HG03045 (cell line): ENCODE data around the gene UBAC2.

ENCODE experiments used
- ATAC-seq: cut with Tn5 transposase; IDR thresholded peaks from one replicate; pipeline ENCODE4 v1.9.1; 2021; ENCODE audit warnings: mild to moderate bottlenecking, moderate library complexity; ENCODE audit not compliant: unreplicated experiment

UBAC2 gene, protein sequence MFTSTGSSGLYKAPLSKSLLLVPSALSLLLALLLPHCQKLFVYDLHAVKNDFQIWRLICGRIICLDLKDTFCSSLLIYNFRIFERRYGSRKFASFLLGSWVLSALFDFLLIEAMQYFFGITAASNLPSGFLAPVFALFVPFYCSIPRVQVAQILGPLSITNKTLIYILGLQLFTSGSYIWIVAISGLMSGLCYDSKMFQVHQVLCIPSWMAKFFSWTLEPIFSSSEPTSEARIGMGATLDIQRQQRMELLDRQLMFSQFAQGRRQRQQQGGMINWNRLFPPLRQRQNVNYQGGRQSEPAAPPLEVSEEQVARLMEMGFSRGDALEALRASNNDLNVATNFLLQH

DNA sequence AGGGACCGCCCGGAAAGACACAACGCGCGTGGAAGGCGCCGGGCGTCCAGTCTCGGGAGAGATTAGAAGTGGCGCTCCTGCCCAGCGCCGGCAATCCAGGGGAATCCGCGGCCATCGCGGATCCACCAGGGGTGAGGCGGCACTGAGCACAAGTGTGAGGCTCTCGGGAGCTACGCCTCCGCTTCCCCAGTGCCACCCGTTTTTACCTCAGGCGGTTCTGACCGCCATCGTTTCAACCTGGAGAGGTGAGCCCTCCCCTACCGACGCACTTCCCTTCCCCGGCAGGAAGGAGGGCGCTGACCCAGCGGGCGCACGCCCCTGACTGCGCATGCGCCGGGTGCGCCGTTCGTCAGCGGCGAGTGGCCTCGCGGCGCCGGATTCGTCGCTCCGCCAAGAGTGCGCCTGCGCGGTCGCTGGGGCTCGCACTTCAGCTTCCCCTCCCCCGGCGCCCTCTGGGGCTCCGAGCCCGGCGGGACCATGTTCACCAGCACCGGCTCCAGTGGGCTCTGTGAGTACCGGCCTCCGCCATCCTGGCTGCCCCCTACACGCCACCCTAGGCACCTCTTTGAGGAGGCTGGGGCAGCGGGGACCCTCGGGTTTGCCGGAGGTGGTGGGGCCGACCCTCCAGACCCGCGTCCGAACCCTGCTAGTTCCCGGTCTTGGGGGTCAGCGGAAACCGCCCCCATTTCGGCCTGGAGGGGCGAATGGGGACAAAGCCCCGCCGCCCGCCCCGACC is at the start of gene UBAC2:
Gene UBAC2 (plus strand): TSS at position 423 of the 736 bp plus-strand sequence. CDS start 55 bp downstream, at position 478.
- peak; percentile 83 for ATAC-seq

DNA sequence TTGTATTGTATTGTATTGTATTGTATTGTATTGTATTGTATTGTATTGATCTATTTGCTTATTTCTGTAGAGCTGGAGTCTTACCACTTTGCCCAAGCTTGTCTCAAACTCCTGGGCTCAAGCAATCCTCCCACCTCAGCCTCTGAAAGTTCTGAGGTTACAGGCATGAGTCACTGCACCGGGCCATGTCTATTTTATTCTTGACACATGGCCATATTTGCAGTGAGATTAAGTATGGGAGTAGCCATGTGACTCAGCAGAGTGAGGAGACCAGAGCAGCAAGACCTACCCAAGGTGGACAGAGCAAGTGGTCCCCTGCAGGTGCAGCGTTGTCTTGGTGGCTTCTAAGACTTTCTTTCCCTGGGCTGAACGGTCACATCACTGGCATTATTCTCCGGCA is 49.1 kb upstream of the UBAC2 start:
- peak; percentile 84 for ATAC-seq

DNA sequence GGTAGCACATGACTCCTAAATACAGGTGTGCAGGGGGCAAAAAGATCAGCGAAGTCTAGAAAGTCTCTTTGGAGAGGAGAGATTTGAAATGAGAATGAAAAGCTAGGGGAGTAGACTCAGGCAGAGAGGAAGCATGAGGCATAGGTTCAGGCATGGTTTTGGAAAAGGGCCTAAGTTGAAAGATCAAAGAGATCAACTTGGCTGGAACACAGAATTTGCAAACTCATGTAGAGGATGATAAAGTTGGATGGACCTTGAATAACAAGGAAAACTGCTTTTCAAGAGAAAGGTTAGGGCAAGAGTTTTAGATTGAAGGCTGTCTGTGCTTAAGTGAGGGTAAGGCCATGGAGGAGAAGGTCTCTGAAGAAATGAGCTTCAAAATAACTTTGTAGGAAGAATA is 47.4 kb upstream of the UBAC2 start:
- no peak for ATAC-seq

DNA sequence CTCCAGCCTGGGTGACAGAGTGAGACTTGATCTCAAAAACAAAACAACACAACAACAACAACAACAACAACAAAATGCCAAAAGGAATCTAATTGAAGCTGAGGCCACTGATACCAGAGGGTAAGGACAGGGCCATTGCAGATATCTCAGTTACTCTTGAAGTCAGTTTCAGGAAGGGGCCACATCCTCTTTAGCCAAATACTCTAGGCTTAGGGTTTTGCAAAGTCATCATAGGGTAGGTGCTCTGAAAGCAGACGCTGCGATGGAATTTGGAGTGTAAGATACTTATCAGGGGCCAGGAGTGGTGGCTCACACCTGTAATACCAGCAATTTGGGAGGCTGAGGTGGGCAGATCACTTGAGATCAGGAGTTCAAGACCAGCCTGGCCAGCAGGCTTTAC is 46.6 kb upstream of the UBAC2 start:
- no peak for ATAC-seq

DNA sequence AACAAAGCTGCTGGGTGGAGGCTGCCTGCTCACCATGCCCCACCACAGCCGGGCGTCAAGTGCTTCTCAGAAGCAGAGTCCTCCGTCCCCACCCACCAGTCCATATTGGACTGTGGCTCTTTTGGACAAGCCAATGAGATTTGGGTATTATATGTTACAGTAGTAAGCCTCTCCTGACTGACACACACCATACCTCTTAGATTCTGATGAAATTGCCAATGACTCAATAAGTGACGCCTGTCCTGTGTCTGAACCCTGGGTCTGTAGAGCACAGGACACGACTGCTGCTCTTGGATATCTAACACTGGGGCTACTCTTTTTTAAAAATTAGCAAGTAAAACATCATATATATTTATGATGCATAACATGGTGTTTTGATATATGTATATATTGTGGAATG is 44.8 kb upstream of the UBAC2 start:
- no peak for ATAC-seq

DNA sequence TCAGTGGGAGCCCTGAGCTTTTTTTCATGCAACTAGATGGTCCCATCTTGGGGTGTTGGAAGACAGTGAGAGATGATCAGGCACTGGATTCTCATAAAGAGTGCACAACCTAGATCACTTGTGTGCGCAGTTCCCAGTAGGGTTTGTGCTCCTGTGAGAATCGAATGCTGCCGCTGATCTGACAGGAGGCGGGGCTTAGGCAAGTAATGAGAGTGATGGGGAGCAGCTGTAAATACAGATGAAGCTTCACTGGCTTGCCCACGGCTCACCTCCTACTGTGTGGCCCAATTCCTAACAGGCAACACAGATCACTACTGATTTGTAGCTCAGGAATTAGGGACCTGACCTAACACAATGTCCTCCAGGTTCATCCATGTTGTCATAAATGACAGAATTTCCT is 43.6 kb upstream of the UBAC2 start:
- no peak for ATAC-seq

DNA sequence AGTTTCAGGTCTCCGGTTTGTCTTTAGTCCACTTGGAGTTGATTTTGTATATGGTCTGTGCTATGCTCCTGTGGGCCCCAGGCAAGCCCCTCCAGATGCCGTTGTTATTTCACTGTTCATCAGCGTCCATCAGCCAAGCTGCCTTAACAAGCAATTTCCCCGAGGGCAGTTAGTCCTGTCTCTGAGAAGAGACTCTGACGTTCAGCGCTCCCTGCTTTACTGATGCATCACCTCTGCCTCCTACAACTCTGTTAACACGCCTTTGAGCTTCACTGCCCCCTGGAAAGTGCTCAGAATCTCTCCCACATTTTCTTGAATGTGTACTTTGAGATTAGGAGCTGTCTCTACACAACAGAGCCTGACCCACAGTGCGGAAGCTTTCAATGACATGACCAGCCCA is 41.8 kb upstream of the UBAC2 start:
- ATAC-seq, result no peak

DNA sequence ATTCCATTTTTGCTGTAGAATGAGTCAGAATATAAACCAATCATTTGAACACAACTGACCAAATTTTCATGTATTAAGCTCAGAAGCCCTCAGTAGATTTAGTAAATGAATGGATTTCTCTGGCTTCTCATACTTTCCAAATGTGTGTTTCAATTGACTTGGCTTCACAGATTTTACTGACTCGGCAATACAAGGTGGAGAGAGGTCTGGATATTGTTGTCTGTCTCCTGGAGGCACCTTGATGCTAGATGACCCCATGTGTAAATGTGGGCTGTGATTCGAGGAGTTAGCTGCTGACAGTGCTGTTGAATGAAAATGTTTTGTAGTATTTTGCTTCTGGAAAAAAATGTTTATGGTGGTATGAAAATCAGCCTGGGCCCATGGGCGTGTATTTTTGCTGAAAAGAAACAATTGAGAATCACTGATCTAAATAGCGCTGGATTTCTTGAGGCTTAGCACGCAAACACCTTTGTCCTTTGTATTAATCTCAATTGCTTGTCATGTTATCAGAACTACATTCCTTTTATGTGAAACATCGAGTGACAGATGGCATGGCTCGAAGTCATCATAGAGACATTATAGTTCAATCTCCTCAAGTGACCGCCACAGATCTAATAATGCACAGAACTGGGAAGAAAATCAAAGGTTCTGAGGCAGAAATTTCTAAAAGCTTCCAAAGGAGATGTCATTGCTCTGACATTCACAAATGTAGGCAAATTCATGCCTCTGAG is 41.2 kb upstream of the UBAC2 start:
- no peak for ATAC-seq

DNA sequence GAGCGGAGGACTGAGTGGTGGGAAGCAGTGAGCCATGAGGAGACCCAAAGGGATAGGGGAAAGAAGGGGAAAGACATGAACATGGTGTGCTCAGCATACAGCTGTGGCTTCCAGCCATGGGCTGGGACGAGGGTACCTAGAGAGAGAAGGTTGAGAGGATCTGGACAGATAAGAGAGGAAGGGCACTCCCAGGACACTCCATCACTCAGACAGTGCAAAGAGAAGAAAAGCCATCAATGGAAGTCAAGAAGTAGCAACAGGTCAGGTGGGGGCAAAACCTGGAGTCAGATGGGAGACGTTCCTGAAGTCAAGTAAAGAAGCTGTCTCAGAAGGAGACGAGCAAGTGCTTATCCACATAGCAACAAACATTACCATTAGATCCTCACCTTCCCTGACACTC is 40.2 kb upstream of the UBAC2 start:
- no peak for ATAC-seq

DNA sequence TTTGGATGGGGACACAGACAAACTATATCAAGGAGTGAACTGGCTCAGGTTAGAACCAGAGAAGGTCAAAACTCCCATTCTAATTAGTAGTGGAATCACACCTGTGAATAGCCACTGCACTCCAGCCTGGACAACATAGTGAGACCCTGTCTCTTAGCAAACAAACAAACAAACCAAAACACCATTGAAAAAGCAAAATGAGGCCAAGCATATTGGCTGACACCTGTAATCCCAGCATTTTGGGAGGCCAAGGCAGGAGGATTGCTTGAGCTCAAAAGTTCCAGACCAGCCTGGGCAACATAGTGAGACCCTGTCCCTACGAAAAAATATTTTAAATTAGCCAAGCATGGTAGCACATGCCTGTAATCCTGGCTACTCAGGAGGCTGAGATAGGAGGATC is 39.1 kb upstream of the UBAC2 start:
- ATAC-seq, result no peak

DNA sequence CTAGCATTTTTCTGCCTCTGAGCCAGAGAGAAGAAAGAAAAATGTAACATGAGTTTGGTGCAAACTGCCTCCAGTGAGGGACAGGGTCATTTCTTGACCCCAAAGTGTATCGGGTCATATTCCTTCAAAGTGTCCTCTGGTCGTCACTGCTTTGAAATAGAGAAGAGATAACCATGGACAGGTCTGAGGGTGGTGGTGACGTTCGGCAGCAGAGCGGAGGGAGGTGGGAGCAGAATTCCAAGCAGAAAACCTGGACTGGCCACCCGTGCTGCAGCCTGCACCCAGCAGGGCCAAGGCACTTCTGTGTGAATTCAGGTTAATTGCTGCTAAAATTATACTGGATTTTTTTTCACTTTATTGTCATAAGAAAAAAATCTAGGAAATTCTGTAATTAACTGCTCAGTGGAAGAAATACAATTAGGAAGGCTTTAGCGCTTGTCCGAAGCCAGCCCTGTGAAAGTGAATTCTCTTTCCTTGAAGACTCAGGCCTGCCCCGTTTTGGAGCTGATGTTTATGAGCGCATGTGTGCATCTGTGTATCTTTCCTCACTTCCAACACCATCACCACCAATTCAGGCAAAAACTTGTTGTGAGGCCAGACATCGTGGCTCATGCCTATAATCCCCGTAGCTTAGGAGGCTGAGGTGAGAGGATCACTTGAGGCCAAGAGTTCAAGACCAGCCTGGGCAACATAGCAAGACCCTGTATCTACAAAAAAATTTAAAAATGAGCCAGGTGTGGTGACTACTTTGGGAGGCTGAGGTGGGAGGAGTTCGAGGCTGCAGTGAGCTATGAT is 37.9 kb upstream of the UBAC2 start:
- ATAC-seq, result no peak

DNA sequence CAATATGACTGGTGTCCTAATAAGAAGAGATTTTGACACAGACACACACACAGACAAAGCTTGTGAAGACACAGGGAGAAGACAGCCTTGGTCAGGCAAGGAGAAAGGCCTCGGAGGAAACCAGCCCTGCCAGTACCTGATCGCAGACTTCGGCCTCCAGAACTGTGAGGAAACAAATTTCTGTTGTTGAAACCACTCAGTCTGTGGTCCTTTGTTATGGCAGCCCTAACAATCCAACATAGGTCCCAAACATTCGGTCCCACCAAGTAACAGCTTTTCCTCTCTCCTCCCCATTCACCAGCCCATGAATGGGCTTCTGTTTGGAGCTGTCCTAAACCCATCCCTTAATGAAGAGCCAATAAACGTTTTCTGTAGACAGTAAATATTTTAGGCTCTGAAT is 36.4 kb upstream of the UBAC2 start:
- no peak for ATAC-seq

DNA sequence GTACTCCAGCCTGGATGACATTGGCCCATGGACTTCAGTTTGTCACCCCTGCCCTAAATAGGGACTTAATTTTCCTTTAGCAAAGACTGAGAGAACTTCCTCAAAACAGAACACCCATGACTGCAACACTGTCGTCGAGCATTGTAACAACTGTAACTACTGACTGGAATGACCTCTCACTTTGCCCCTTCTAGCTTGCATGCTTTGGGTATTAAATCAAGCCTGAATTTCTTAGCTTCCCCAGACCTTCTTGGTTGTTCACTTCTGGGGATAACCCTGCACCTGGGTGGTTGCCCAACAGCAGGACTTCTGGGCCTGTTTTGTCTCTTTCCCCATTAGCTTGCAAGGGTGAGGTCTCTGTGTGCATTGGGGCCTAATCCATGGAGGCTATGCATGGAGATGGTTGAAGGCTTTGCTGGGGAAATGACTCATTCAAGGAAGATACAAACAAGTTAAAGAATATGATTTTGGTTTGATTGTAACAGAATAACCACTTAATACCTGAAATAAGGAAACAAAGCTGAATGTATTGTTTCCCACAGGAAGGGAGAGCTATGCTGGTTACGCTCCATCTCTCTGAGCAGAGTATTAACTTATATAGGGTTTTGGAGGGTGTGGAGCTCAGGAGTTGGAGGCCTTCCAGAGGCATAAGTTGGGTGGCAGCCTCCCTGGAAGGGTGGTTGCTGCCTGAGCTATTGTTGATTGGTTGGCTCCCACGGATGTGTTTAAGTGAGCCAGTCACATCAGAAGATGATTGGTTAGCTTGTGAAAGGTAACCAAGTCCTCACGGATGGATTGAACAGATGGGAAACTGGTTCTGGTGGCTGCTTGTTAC is 34.7 kb upstream of the UBAC2 start:
- no peak for ATAC-seq

DNA sequence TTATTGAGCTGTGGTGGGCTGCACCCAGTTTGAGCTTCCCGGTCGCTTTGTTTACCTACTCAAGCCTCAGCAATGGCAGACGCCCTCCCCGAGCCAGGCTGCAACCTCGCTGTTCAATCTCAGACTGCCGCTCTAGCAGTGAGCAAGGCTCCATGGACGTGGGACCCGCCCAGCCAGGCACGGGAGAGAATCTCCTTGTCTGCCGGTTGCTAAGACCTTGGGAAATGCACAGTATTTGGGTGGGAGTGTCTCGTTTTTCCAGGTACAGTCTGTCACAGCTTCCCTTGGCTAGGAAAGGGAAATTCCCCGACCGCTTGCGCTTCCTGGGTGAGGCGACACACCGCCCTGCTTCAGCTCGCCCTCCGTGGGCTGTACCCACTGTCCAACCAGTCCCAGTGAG is 27.7 kb upstream of the UBAC2 start:
- ATAC-seq, result no peak

DNA sequence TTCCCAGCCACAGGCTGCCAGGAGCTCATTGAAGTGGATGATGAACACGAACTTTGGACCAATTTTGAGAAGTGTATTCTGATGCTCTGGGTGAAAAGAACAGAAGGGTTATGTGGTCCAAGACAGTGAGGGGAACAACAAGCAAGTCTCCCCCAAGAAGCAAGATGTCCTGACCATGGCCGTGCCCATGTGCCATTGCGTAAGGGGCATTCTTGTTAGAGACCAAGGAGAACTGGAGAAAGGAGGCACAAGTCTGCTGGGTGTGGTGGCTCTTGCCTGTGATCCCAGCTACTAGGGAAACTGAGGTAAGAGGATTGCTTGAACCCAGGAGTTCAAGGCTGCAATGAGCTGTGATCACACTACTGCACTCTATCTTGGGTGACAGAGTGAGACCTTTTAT is 27.0 kb upstream of the UBAC2 start:
- no peak for ATAC-seq

DNA sequence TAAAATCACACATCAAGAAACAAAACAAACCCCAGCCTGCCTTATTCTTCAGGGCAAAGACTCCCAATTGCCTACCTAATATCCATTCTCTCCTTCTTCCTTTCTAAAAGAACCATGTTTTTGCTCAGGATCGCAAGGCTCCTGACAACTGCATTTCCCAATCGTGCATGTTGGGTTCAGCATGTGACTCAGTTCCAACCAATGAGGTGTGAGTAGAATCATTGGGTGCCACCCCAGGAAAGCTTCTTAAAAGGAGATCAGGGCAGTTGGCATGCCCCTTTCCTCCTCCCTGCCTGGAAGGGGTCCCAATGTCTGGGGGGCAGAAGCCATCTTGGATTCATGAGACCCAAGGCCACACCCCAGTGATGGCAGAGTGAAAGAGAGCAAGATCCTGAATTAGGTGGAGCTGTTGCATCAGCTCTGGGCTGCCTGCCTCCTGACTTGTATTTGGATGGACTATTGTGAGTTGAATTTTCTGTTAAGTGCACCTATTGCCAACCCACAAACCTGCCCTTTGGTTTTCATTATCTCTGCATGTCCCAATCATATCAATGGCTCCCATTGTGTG is 26.0 kb upstream of the UBAC2 start:
- no peak for ATAC-seq

DNA sequence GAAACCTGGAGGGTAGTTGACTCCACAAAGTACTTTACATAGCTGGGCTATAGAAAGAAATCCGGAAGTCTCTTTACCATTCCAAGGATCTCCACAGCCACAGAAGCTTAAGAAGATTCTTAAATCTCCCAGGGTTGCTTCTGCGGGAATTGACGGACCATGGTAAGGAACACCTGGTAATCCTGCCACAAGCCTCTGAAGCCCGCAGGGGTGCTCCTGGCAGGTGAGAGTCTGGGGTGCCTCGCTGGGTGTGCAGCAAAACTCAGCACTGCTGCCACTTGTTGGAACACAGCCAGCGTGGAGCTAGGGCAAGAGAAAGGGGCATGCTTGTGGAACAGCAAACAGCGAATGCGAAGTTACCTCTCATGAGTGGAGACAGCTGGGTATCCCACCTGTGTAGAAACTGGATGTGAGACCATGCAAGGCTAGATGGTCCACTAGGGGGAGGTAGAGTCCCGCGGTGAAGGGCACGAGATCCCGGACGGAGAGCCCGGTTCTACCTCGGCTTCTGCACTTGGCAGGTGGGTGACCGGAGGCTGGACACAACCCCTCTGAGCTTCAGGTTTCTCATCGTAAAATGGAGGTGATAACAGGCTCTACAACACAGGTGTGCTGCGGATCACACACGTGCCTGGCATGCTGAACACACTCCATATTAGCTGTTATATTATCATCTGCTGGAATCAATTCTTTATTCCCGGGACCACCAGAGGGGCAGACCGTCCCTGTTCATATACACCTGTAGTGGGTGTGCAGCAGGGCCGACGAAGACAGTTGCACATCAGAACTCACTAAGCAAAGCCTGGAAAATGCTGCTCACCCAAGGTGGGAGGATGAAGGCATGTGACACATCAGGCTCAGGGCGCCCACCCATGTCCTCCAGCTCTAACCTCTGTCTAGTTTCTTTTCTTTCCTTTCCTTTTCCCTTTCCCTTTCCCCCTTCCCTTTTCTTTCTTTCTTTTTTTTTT is 24.1 kb upstream of the UBAC2 start:
- ATAC-seq, result peak; percentile 92

DNA sequence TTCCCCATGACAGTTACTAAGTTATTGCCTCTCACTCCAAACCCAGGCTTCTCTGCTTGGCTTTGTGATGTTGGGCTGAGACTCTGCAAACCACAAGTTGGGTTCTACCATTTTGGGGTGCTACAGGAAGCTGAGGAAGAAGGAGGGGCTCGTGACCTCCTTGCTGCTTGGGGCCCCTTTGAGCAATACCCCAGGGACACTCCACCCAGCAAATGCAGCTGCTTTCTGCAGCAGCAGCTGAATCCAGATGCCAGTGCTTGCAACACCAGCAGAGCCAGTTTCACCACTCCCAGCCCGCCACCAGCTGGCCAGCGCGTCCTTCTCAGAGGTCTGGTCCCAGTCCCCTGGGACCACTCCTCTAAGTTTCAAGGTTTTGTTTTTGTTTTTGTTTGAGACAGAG is 22.0 kb upstream of the UBAC2 start:
- no peak for ATAC-seq

DNA sequence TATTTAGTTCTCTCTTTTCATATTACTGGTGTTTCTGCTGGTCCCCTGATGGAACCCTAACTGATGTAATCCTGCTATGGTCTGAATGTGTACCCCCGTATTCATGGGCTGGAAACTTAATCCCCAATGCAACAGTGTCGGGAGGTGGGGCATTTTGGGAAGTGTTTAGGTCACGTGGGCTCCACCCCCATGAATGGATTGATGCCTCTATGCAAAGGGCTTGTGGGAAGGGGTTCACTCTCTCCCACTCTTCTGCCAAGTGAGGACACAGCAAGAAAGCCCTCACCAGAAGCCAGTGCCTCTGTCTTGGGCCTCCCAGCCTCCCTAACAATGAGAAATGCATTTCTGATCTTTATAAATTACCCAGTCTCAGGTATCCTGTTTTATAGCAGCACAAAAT is 21.2 kb upstream of the UBAC2 start:
- no peak for ATAC-seq
